HEK293 (cell line): ENCODE data around the gene DHRS13.

Experiments used
- CTCF ChIA-PET: fragments of 350-600 bp; formaldehyde crosslinking; extraction: SDS; loops from one replicate; lab custom pipeline; 2021; ENCODE audit warnings: antibody characterized with exemption; lab: Yijun Ruan, JAX
- POLR2A ChIA-PET: fragments of 300-600 bp; formaldehyde crosslinking; extraction: SDS; loops from one replicate; lab custom pipeline; 2020; ENCODE audit warnings: antibody characterized with exemption, inconsistent platforms; lab: Yijun Ruan, JAX
- H3K27ac ChIP-seq: fragments of 200-500 bp; sonication (Bioruptor generic); 2 replicates; pipeline ENCODE4 v1.5.1; 2014; ENCODE audit warnings: low read depth, low read length, control low read depth, inconsistent platforms; ENCODE audit errors: extremely low read depth
- H3K36me3 ChIP-seq, 2 experiments: fragments of 200-500 bp in 1 of 2; sonication (Bioruptor generic) in 1 of 2; 1 replicate in 1 of 2; 2 replicates in 1 of 2; pipeline ENCODE4 v1.5.1; 2014 to 2017; ENCODE audit warnings: inconsistent platforms in 2 of 2, low read length in 2 of 2; ENCODE audit not compliant: control insufficient read depth in 2 of 2, insufficient read depth in 1 of 2
- H3K4me1 ChIP-seq: fragments of 200-500 bp; sonication (Bioruptor generic); 2 replicates; pipeline ENCODE4 v1.5.1; 2014; ENCODE audit warnings: mild to moderate bottlenecking, low read length, inconsistent platforms; ENCODE audit not compliant: control insufficient read depth, insufficient read depth
- H3K4me3 ChIP-seq: 2 replicates; pipeline ENCODE4 v1.5.1; 2011; ENCODE audit warnings: low read depth, mild to moderate bottlenecking, control low read depth, low read length, moderate library complexity
- H3K9me3 ChIP-seq: fragments of 200-500 bp; sonication (Bioruptor generic); 2 replicates; pipeline ENCODE4 v1.5.1; 2014; ENCODE audit warnings: low read depth, low read length, inconsistent platforms; ENCODE audit not compliant: control insufficient read depth, insufficient read depth
- BCL11B ChIP-seq: fragments of 450-650 bp; formaldehyde crosslinking; IDR thresholded peaks from 2 replicates; pipeline ENCODE4 v1.5.1; 2016; ENCODE audit warnings: low read depth, missing biosample characterization, missing genetic modification characterization
- BCL6B ChIP-seq: fragments of 450-650 bp; formaldehyde crosslinking; IDR thresholded peaks from 2 replicates; pipeline ENCODE4 v1.5.1; 2017; ENCODE audit warnings: missing biosample characterization, missing genetic modification characterization
- FEZF1 ChIP-seq: fragments of 450-650 bp; formaldehyde crosslinking; IDR thresholded peaks from 2 replicates; pipeline ENCODE4 v1.5.1; 2016; ENCODE audit warnings: missing biosample characterization, missing genetic modification characterization
- KLF8 ChIP-seq: fragments of 450-650 bp; formaldehyde crosslinking; IDR thresholded peaks from 2 replicates; pipeline ENCODE4 v1.5.1; 2016; ENCODE audit warnings: missing biosample characterization, missing genetic modification characterization
- KLF9 ChIP-seq: fragments of 450-650 bp; formaldehyde crosslinking; IDR thresholded peaks from 2 replicates; pipeline ENCODE4 v1.5.1; 2016; ENCODE audit warnings: missing biosample characterization, missing genetic modification characterization, low read depth
- MYNN ChIP-seq: fragments of 450-650 bp; formaldehyde crosslinking; IDR thresholded peaks from 2 replicates; pipeline ENCODE4 v1.5.1; 2016; ENCODE audit warnings: missing biosample characterization, missing genetic modification characterization, borderline replicate concordance
- OSR2 ChIP-seq: fragments of 450-650 bp; formaldehyde crosslinking; IDR thresholded peaks from 2 replicates; pipeline ENCODE4 v1.5.1; 2016; ENCODE audit warnings: missing biosample characterization, missing genetic modification characterization
- SP2 ChIP-seq: fragments of 450-650 bp; formaldehyde crosslinking; IDR thresholded peaks from 2 replicates; pipeline ENCODE4 v1.5.1; 2016; ENCODE audit warnings: missing biosample characterization, missing genetic modification characterization
- TSHZ1 ChIP-seq: fragments of 450-650 bp; formaldehyde crosslinking; IDR thresholded peaks from 2 replicates; pipeline ENCODE4 v1.5.1; 2016; ENCODE audit warnings: missing biosample characterization, missing genetic modification characterization, borderline replicate concordance
- ZBTB1 ChIP-seq: fragments of 450-650 bp; formaldehyde crosslinking; IDR thresholded peaks from 2 replicates; pipeline ENCODE4 v1.5.1; 2016; ENCODE audit warnings: missing biosample characterization, missing genetic modification characterization
- ZBTB10 ChIP-seq: fragments of 450-650 bp; formaldehyde crosslinking; IDR thresholded peaks from 2 replicates; pipeline ENCODE4 v1.5.1; 2016; ENCODE audit warnings: missing biosample characterization, missing genetic modification characterization
- ZFHX2 ChIP-seq: fragments of 450-650 bp; formaldehyde crosslinking; conservative IDR thresholded peaks from 2 replicates; pipeline ENCODE4 v1.5.1; 2016; ENCODE audit warnings: missing biosample characterization, missing genetic modification characterization
- ZIC2 ChIP-seq: fragments of 450-650 bp; formaldehyde crosslinking; IDR thresholded peaks from 2 replicates; pipeline ENCODE4 v1.5.1; 2016; ENCODE audit warnings: missing biosample characterization, missing genetic modification characterization
- ZNF112 ChIP-seq: fragments of 450-650 bp; formaldehyde crosslinking; IDR thresholded peaks from 2 replicates; pipeline ENCODE4 v1.5.0; 2017; ENCODE audit warnings: missing biosample characterization, missing genetic modification characterization
- ZNF114 ChIP-seq: fragments of 450-650 bp; formaldehyde crosslinking; IDR thresholded peaks from 2 replicates; pipeline ENCODE4 v1.5.0; 2017; ENCODE audit warnings: missing biosample characterization, missing genetic modification characterization
- ZNF19 ChIP-seq: fragments of 450-650 bp; formaldehyde crosslinking; IDR thresholded peaks from 2 replicates; pipeline ENCODE4; 2016; ENCODE audit warnings: missing biosample characterization, missing genetic modification characterization, low read depth
- ZNF23 ChIP-seq: fragments of 450-650 bp; formaldehyde crosslinking; IDR thresholded peaks from 2 replicates; pipeline ENCODE4 v1.5.1; 2016; ENCODE audit warnings: missing biosample characterization, missing genetic modification characterization, borderline replicate concordance
- ZNF391 ChIP-seq: fragments of 450-650 bp; formaldehyde crosslinking; IDR thresholded peaks from 2 replicates; pipeline ENCODE4 v1.5.1; 2016; ENCODE audit warnings: low read depth, missing biosample characterization, missing genetic modification characterization, borderline replicate concordance
- ZNF404 ChIP-seq: fragments of 450-650 bp; formaldehyde crosslinking; IDR thresholded peaks from 2 replicates; pipeline ENCODE4 v1.5.1; 2017; ENCODE audit warnings: missing biosample characterization, missing genetic modification characterization
- ZNF449 ChIP-seq: fragments of 450-650 bp; formaldehyde crosslinking; IDR thresholded peaks from 2 replicates; pipeline ENCODE4 v1.5.1; 2017; ENCODE audit warnings: missing biosample characterization, mild to moderate bottlenecking, missing genetic modification characterization, moderate library complexity
- ZNF488 ChIP-seq: fragments of 450-650 bp; formaldehyde crosslinking; IDR thresholded peaks from 2 replicates; pipeline ENCODE4 v1.5.1; 2016; ENCODE audit warnings: missing biosample characterization, missing genetic modification characterization
- ZNF626 ChIP-seq: fragments of 450-650 bp; sonication (Bioruptor Pico); formaldehyde crosslinking; IDR thresholded peaks from 2 replicates; pipeline ENCODE4 v1.5.1; 2018; ENCODE audit warnings: missing biosample characterization, missing genetic modification characterization, inconsistent platforms
- ZNF629 ChIP-seq: fragments of 450-650 bp; formaldehyde crosslinking; IDR thresholded peaks from 2 replicates; pipeline ENCODE4 v1.5.1; 2017; ENCODE audit warnings: missing biosample characterization, missing genetic modification characterization
- ZNF654 ChIP-seq: fragments of 450-650 bp; formaldehyde crosslinking; IDR thresholded peaks from 2 replicates; pipeline ENCODE4 v1.5.1; 2016; ENCODE audit warnings: low read depth, missing biosample characterization, missing genetic modification characterization
- ZNF777 ChIP-seq: fragments of 450-650 bp; formaldehyde crosslinking; IDR thresholded peaks from 2 replicates; pipeline ENCODE4 v1.5.1; 2017; ENCODE audit warnings: missing biosample characterization, missing genetic modification characterization, borderline replicate concordance
- ZSCAN23 ChIP-seq: fragments of 450-650 bp; formaldehyde crosslinking; IDR thresholded peaks from 2 replicates; pipeline ENCODE4 v1.5.1; 2016; ENCODE audit warnings: missing biosample characterization, missing genetic modification characterization
- ZSCAN30 ChIP-seq: fragments of 450-650 bp; IDR thresholded peaks from 2 replicates; pipeline ENCODE4 v1.5.1; 2018; ENCODE audit warnings: missing biosample characterization, mild to moderate bottlenecking, missing genetic modification characterization, moderate library complexity
- ZSCAN4 ChIP-seq: fragments of 450-650 bp; formaldehyde crosslinking; IDR thresholded peaks from 2 replicates; pipeline ENCODE4 v1.5.1; 2017; ENCODE audit warnings: missing biosample characterization, missing genetic modification characterization

Gene DHRS13

GRCh38 chr17:28947639-28948038 is 44.8 kb upstream of the DHRS13 start (continued):
- TF ChIP-seq MYNN (tag by site-specific recombination), result no peak
- no peak for TF ChIP-seq ZNF626 (tag by site-specific recombination)
- no peak for TF ChIP-seq ZNF404
- no peak for TF ChIP-seq ZNF488
- TF ChIP-seq ZNF449 (tag by site-specific recombination), result no peak
- no peak for TF ChIP-seq FEZF1 (tag by site-specific recombination)
- TF ChIP-seq ZFHX2 (tag by site-specific recombination), result no peak
- no peak for TF ChIP-seq ZNF777
- TF ChIP-seq ZNF654, result no peak
- no peak for TF ChIP-seq ZNF112 (tag by site-specific recombination)

- ChIA-PET POLR2A (no interaction called here), CTCF (interaction anchor here (0.6 to 1.5 kb wide), 5 partner anchors 11 to 183 kb away, joined by 3 to 5 read pairs (median 3); no protein-coding TSS in a partner anchor)
- H3K4me1 ChIP-seq, result peaks cover 22% of the 10 kb centered on the region
- no peak overlapping the region for H3K4me3 ChIP-seq
- H3K36me3 ChIP-seq, result peaks cover 38 to 39% of the 10 kb centered on the region in 2 experiments
- no peak overlapping the region for H3K27ac ChIP-seq
- no peaks in the 10 kb centered on the region for H3K9me3 ChIP-seq
- TF ChIP-seq ZBTB1 (tag by site-specific recombination), result no peak
- no peak for TF ChIP-seq ZSCAN4 (tag by site-specific recombination)
- TF ChIP-seq OSR2, result peak; percentile 36; the same call in 1 of the 2 replicates
- TF ChIP-seq ZNF23 (tag by site-specific recombination), result no peak
- TF ChIP-seq ZIC2 (tag by site-specific recombination), result peak; percentile 42
- no peak for TF ChIP-seq KLF8 (tag by site-specific recombination)
- no peak for TF ChIP-seq ZSCAN23 (tag by site-specific recombination)
- no peak for TF ChIP-seq ZSCAN30 (tag by site-specific recombination)
- no peak for TF ChIP-seq TSHZ1 (tag by site-specific recombination)
- no peak for TF ChIP-seq BCL6B (tag by site-specific recombination)
- TF ChIP-seq ZNF391 (tag by site-specific recombination), result no peak
- no peak for TF ChIP-seq ZNF114 (tag by site-specific recombination)
- no peak for TF ChIP-seq BCL11B
- no peak for TF ChIP-seq SP2
- no peak for TF ChIP-seq ZBTB10 (tag by site-specific recombination)
- no peak for TF ChIP-seq ZNF626 (tag by site-specific recombination)
- TF ChIP-seq ZNF19 (tag by site-specific recombination), result no peak
- TF ChIP-seq ZNF112 (tag by site-specific recombination), result no peak
- TF ChIP-seq ZNF629, result peak; percentile 64; the same call in 1 of the 2 replicates
- no peak for TF ChIP-seq KLF9 (tag by site-specific recombination)
Observed at GRCh38 chr17:28946239-28946638, 43.4 kb upstream of the DHRS13 start.
